Nephron progenitor cell (in vitro differentiated cells): ENCODE data around the gene PHF2.

Source experiments
- DNase-seq: peaks from one replicate; pipeline ENCODE4 v3.0.0; 2021
- H3K27ac Mint-ChIP-seq: 2 replicates; pipeline ENCODE4 v1.8.0; 2021; ENCODE audit warnings: mild to moderate bottlenecking, moderate library complexity, mixed read lengths
- H3K27me3 Mint-ChIP-seq: 2 replicates; pipeline ENCODE4 v1.8.0; 2021; ENCODE audit warnings: mild to moderate bottlenecking, low read depth, mixed read lengths; ENCODE audit not compliant: poor library complexity
- H3K36me3 Mint-ChIP-seq: 2 replicates; pipeline ENCODE4 v1.8.0; 2021; ENCODE audit warnings: low read depth, mixed read lengths
- H3K4me1 Mint-ChIP-seq: 2 replicates; pipeline ENCODE4 v1.8.0; 2021; ENCODE audit warnings: mixed read lengths
- H3K4me3 Mint-ChIP-seq: 2 replicates; pipeline ENCODE4 v1.8.0; 2021; ENCODE audit warnings: mild to moderate bottlenecking, moderate library complexity, mixed read lengths
- H3K9me3 Mint-ChIP-seq: 2 replicates; pipeline ENCODE4 v1.8.0; 2021; ENCODE audit warnings: mild to moderate bottlenecking, moderate library complexity, mixed read lengths
- CTCF ChIP-seq: fragments of 200-600 bp; sonication (generic); IDR thresholded peaks from 2 replicates; pipeline ENCODE4 v1.5.0; 2021; ENCODE audit warnings: antibody characterized with exemption

Gene PHF2

GRCh38 chr9:93572221-93572620, 4.2 kb upstream of the PHF2 start:
- no peak for TF ChIP-seq CTCF
- no peak for DNase-seq
- peaks cover 20% of the 10 kb centered on the region for H3K9me3 Mint-ChIP-seq
- peaks cover 15% of the 10 kb centered on the region for H3K36me3 Mint-ChIP-seq
- no peaks in the 10 kb centered on the region for H3K27me3 Mint-ChIP-seq
- H3K4me3 Mint-ChIP-seq: no peak overlapping the region
- no peak overlapping the region for H3K27ac Mint-ChIP-seq
- H3K4me1 Mint-ChIP-seq: peaks cover 16% of the 10 kb centered on the region

DNA sequence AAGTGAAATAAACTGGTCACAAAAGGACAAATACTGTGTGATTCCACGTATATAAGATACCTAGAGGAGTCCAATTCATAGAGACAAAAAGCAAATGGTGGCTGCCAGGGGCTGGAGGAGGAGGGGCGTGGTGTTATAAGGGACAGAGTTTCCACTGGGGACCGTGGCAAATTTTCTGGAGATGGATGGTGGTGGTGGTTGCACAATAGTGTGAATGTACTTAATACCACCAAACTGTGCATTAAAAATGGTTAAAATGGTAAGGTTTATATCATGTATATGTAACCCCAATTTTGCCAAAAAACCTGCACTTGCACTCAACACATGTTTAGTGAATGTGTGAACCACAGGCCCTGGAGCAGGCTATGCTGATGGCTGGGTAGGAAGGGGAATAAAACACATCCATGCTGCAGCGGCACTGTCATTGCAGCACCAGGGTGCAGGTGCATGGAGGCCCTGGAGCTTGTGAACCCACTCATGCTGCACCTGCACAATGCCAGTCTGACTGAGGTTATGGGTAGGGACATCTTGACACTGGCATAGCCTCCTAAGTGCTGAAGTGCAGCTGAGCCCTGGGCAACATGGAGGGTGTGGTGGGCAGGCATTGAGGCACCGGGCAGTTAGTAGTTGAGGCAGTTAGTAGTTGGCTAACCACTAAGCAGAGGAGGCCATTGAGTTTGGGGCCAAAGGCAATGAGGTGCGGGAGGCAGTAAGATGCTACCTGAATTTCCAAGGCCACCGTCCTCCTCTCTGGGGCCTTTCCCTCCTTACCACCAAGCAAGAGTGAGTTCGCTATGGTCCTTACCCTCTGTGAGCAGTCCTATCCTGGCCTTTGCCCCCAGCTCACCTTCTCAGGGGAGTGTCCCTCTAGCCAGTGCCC, 3.5 kb upstream of the PHF2 start:
- Mint-ChIP-seq H3K27me3 (peaks cover 2% of the 10 kb centered on the region), H3K36me3 (peaks cover 15% of the 10 kb centered on the region), H3K4me1 (peaks cover 16% of the 10 kb centered on the region), H3K4me3 (no peak overlapping the region), H3K9me3 (peaks cover 20% of the 10 kb centered on the region), H3K27ac (no peak overlapping the region)
- TF ChIP-seq CTCF: no peak
- DNase-seq: no peak

DNA sequence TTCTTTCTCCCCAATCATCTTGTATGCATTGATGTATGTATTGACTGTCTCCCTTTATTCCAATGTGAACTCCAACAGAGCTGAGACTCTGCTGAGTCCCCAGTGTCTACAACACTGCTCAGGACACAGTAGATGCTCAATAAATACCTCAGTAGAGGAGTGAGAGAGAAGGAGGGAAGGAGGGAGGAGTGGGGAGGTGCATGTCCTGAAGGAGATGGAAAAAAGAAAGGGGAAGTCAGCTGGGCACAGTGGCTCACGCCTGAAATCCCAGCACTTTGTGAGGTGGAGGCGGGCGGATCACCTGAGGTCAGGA, 2.9 kb upstream of the PHF2 start:
- TF ChIP-seq CTCF: no peak
- Mint-ChIP-seq H3K4me3 (peak overlapping the region; percentile 50), H3K4me1 (peaks cover 22% of the 10 kb centered on the region), H3K36me3 (peaks cover 15% of the 10 kb centered on the region), H3K27ac (no peak overlapping the region), H3K27me3 (peaks cover 2% of the 10 kb centered on the region), H3K9me3 (peaks cover 20% of the 10 kb centered on the region)
- no peak for DNase-seq

- Mint-ChIP-seq H3K9me3 (peaks cover 20% of the 10 kb centered on the region), H3K4me1 (peaks cover 30% of the 10 kb centered on the region), H3K27me3 (peaks cover 5% of the 10 kb centered on the region), H3K36me3 (peaks cover 15% of the 10 kb centered on the region), H3K27ac (no peak overlapping the region), H3K4me3 (peak overlapping the region; percentile 91)
- DNase-seq: no peak
- TF ChIP-seq CTCF: no peak
Observed at GRCh38 chr9:93574091-93574899, 2.1 kb upstream of the PHF2 start.

DNA sequence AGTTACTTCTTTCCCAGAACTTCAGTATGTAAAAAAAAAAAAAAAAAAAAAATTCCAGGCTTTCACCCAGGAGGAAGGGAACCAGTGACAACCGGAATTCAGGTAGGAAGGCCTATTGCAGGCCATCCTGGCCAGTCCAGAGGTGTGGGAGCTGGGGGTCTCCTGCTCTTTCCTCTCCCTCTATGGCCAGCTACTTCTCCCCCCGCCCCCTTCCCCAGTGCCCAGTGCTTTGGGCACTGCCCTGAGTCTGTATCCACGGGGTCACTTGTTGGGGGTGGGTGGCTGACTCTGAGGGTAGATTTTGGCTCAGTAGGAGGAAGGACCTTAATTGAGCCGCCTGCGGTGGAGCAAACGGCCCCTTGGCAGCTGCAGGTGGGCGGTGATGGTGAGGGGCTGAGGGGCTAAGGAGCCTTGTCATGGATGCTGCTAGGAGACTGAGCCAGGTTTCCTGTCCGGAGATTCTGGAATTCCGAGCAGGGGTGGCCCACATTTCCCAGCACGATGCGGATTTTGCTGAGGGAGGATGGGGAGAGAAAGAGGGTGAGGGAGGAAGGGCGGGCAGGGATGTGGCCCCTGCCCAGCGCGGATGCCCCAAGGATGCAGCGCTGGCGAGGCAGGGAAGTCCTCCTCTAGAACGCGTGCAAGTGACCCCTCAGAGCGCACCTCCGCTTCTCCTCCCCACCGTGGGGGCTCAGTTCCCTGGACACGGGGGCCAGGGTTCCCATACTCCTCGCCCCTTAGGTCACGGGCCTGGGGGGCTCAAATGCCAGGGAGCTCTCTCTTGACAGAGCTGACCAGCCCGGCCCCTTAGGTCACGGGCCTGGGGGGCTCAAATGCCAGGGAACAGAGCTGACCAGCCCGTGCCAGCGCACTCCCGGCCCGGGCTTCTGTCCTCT, 1.2 kb upstream of the PHF2 start:
- Mint-ChIP-seq H3K4me1 (peaks cover 37% of the 10 kb centered on the region), H3K9me3 (peaks cover 19% of the 10 kb centered on the region), H3K4me3 (peak overlapping the region; percentile 91), H3K27ac (no peak overlapping the region), H3K36me3 (peaks cover 14% of the 10 kb centered on the region), H3K27me3 (peaks cover 6% of the 10 kb centered on the region)
- no peak for TF ChIP-seq CTCF
- DNase-seq: no peak
